Measurements from ENCODE around the gene COMMD2.
A peak's percentile ranks its signal among the peaks of the same experiment; 100 is the strongest.

The COMMD2 gene

DNA sequence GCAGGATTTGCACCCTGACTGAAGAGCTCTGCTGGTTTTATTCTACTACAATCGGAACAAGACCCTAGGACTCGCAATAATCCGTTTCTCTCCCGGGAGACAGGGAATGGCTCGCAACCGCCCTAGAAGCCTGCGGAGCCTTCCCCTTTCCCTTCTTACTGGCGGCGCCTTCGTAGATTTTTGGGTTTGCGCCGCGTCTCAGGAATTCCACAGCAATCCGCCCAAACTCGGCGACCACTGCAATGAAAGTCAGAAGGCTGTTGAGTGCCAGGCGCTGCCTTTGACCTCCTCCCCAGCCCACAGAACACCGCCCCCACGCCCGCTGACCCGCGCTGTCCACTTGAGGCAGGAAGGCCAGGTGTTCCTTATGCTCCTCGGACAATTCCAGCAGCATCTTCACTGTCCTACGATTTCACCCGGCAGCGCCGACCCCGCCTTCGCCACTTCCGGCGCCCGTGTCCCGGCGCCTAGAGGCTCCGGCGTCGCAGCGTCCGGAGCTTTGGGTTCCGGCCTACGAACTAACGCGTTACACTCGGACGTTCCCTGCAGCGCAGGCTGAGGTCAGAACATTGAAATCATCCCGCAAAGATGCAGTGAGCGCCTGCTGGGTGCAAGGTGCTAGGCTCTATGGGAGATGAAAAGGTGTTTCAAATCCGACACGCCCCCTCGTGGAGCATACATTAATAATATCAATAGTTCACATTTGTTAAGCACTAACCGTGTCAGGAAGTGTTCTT is at the start of gene COMMD2:
Gene COMMD2, minus strand, starts transcription at position 439 of the 737 bp plus-strand sequence. Its CDS starts 45 bp downstream, at position 394.
- peak; percentile 7 to 81 (median 56) for DNase-seq

DNA sequence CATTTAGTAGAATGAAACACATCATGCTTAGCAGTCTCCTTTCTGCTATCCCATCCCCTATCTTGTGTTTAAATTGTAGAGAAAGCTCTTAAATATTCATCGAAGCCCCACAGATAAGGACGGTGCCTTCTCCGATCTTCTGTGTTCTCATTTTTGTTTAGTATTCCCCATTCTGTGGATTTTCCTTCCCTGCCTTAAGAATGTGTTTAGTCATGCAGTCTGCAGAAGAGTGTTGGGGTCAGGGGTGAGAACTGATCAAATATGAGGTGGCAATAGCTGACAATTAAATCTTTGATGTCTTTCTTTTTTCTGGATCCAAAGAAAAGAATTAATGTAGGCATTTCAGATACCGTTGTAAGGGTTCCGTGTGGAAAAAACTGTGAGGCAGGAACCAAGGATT is 49.4 kb upstream of the COMMD2 start:
- no peak for DNase-seq

DNA sequence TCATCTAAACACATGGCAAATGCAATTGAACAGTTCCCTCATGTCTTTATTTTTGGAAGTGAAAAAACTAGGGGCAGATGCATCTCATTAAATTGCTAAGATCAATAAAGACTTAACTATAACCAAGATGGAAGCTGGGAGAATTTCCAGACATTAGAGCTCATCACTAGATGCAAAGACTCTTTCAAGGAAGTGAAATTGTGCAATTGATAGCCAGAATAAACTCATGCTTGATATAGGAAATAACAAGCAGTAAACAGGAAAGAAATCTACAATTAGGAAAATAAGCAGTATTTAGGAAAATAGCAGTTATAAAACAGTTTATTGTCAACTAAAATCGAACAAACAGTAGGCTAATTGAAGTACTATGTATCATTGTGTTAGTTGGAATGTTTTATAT is 48.9 kb upstream of the COMMD2 start:
- DNase-seq, result no peak

DNA sequence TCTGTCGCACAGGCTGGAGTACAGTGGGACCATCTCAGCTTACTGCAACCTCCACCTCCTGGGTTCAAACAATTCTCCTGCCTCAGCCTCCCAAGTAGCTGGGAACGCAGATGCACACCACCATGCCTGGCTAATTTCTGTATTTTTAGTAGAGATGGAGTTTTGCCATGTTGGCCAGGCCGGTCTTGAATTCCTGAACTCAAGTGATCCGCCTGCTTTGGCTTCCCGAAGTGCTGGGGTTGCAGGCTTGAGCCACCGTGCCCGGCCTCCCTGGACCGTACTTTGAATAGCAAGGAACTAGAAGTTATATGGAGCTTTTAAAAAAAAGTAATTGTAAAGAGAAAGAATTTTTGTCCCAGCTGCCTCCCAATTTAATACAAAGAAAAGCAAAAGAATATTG is 48.4 kb upstream of the COMMD2 start:
- no peak for DNase-seq

DNA sequence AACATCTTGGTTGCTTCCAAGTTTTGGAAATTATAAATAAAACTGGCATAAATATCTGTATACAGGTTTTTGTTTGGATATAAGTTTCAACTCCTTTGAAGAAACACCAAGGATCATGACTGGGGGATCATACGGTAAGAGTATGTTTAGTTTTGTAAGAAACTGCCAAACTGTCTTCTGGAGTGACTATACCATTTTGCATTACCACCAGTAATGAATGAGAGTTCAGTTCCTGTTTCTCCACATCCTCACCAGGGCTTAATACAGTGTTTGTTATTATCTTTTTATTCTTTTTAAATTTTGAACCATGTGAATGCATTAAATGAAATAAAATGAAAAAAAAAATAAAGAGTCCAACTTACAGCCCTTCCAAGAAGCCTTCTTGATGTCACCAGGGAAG is 43.7 kb upstream of the COMMD2 start:
- DNase-seq, result no peak

DNA sequence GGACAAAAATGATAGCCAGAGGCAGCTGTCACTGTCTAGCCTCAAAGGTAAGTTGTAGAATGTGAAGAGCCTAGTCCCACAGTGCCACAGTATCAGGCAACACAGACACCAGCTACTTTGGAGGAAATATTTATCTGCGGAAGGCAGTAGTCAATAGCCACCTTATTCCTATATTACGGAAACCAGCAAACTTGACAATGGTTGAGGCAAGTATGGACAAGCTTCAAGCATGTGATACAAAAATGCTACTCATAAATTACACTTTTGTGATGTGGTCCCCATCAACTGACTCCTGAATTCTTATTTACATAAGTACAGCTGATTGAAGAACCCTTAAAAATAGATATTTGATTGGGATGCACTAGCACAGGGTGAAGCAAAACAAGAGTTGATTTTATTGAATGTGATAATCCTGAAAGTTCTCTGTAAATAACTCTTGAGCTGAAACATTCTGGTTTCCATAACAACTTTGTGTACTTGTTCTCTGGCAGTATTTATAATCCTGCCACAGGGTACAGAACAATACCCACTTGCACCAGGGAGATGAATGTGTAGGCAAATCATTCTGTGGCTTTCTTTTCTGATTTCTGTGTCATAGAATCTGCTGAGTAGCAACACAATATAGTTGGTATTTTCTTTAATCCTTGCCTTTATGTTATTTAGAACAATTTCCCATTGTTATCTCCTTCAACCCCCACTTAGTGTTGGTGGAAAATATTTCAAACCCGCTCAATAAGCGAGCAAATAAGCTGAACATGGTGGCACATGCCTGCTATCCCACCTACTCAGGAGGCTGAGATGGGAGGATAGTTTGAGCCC is 40.4 kb upstream of the COMMD2 start, which contains the start of gene ANKUB1:
Gene ANKUB1, minus strand, starts transcription at position 103 of the 819 bp plus-strand sequence. CDS start 188 bp downstream, outside the sequence.
- no peak for DNase-seq

DNA sequence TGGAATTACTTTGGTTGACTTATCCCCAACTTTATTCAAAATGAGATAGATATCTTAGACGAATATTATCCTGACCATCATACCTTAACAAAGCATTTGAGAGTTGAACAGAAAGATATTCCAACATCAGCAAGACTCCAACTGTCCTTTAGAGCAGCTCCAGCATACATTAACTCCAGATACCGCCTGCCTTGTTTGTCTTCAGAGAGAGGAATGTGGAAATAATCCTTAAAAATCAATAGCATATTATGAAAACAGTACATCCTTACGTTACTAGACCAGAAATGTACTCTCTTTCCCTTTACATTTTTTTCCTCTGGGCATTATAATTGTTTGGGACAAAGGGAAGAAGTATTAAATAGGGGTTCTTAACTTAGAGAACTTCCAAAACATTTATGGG is 38.4 kb upstream of the COMMD2 start:
- no peak for DNase-seq

- no peak for DNase-seq
These were observed 38.0 kb upstream of the COMMD2 start for GRCh38 chr3:149790268-149790667.

DNA sequence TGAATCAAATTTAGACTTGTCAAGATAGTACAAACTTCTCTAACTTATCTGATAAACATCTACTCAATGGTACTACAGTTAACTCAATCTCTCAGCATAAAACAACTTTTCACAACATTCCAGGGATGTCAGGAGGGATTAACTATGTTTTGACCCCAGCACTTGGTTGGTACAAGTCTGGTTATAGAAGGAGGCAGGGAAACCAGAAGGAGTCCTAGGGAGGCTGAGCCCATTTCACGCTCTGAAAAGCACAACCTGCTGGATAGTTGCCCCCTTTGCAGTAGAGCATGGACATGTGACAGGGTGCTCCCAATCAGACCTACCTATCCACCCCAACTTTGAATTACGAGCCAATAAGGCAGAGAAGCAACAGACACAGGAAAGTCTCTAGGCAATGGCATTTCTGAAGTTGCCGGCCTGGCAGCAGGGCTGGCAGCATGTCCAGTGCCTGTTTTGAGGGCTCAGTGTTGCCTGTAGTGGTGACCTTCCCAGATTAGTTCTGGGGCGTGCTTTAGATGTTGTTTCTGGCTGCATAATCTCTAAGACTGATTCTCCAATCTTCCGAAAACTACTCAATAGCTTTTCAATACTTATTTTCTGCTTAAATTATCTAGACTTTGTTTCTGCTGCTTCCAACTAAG is 31.9 kb upstream of the COMMD2 start:
- no peak for DNase-seq

GRCh38 chr3:149783576-149783975 is 31.3 kb upstream of the COMMD2 start:
- no peak for DNase-seq

DNA sequence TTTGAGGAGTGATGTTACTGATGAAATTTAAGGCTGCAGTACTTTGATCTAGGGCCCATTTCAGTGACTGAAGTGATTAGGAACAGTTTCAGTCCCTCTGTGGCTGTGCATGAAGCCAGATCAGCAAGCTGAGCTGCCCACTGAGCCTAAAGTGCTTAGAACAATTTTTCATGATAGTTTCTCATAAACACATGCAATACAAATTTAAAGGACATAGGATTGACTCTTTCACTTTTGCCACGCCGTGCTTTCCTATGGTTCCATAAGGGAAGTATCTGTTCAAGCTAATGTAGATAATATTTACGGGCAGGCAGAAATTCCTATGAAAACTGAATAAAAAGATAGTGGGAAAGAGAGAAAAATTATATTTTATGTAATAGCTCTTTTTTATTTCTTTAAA is 29.5 kb upstream of the COMMD2 start:
- DNase-seq, result no peak

GRCh38 chr3:149781211-149781610 is 28.9 kb upstream of the COMMD2 start:
- DNase-seq, result no peak

GRCh38 chr3:149777414-149778214 is 25.3 kb upstream of the COMMD2 start:
- no peak for DNase-seq

DNA sequence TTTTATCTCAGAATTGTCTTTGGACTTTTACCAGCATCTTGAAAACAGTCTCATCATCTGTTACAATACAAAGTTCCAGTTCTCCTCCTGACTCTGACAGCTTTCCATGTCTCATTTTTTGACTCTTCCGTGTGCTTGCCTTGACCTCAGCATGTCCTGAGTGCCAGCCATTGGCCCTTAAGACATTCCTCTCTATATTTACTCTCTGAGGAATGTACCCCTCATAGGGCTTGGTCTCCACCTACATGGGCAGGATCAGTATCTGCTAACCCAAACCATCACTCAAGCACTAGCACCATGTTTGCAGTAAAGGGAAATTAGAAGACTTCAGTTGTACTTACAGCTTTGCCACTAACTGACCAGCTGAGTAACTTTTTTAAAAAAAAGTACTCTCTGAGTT is 23.9 kb upstream of the COMMD2 start:
- DNase-seq, result no peak

GRCh38 chr3:149772861-149773260 is 20.6 kb upstream of the COMMD2 start:
- DNase-seq, result no peak

DNA sequence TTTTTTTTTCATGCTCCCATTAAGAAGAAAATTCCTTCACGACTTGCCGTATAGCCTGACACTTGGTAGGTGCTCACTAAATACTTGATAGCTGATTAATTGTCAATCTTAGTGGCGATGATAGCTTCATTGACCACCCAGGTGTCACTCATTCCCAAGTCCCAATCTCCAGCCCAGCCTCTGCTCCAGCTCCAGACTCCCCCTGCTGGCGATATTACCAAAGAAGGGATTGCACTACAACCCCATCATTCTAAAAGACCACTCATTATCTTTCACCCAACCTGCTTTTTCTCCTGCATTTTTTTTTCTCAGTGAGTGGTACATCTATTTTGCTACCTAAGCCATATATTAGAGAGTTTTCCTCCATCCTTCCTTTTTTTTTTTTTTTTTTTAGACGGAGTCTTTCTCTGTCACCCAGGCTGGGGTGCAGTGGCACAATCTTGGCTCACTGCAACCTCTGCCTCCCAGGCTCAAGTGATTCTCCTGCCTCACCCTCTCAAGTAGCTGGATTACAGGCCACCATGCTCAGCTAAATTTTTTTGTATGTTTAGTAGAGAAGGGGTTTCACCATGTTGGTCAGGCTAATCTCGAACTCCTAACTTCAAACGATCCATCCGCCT is 19.5 kb upstream of the COMMD2 start:
- DNase-seq, result peak in 8 of 56 donors; percentile 0 to 57 (median 10)

DNA sequence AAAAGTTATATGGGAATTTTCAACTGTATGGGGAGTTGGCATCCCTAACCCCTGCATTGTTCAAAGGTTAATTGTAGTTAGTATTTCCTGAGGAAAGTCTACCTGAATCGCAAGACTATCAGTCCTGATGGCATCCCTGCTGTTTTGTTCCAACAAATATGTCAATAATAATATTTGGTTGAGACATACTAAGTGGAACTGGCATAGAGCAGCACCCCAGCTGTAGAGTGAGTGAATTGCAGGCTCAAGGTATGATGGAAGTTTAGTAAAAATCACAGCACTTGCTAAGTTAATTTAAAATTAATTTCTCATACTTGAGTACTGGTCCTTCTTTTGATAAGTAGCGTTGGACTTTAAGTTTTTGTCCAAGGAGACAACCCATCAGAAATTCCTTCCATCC is 18.0 kb upstream of the COMMD2 start:
- DNase-seq, result no peak

DNA sequence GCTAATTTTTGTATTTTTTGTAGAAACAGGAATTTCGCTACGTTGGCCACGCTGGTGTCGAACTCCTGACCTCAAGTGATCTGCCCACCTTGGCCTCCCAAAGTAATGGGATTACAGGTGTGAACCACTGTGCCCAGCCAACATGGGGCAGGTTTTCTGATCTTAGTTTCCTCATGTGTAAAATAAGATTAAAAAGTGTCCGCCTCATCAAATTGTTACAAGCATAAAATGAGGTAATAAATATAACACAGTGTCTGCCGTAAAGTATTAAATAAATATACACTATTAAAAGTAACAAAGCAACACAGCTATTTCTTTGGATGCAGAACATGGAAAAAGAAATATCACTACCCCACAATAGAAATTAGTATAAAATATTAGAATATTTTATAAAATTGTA is 16.4 kb upstream of the COMMD2 start:
- DNase-seq, result no peak

DNA sequence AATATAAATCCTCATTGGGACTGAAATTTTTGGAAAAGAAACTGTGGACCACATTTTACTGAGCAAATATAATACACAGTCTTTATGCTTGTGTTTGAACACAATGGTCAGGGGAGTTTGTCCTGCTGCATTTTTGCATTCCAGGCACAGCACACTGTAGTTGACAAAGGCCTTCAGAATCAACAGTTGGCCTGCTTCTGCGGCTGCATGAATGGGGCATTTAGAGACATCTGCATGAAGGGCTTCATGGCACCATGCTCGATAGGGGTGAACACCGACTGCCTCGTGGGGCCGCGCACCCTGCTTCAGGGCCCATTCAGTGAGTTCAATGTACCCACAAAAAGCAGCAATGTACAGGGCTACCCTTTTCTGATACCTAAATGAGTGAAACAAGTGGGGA is 15.4 kb upstream of the COMMD2 start:
- DNase-seq, result peak in 55 of 56 donors; percentile 11 to 93 (median 66)

DNA sequence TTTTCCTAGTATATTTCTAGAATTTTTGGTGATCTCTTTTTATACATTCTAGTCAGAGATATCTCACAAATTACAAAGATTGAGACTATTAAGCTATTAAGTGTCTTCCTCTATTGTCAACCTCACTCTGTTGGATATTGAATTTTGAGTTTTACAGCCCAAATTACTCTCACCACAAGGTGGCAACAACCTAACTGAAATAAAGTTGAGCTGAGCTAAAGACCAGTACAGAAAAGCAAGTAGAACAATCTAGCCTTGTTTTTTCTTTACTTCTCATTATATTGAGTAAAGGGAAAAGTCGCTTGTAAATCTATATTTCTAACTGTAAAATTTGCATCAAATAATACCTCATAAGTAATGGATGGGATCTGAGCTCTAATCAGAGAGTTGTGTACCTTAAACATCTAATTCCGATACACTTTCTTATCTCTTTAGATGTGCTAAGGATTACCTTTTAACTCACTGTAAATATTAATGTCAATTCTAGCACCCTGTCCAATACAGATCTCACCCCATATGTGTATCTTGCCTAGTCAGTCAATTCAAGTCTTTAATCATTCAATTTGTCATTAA is 13.6 kb upstream of the COMMD2 start:
- peak in 5 of 56 donors; percentile 10 to 75 (median 21) for DNase-seq
